Trophoblast cell (in vitro differentiated cells and primary cell): Measurements from ENCODE around the gene GDPD3. TPM values are rescaled to one million over a fixed set of nuclear protein-coding genes. Genes with fewer than 3 reads are reported as not detected.

Experiments
- DNase-seq, 2 donors: peaks; one replicate each; pipeline ENCODE4 v3.0.0-alpha.2; 2016
- H2AFZ ChIP-seq: 2 replicates; pipeline ENCODE4 v1.6.1; 2013; ENCODE audit warnings: low read length, moderate library complexity, mild to moderate bottlenecking; ENCODE audit not compliant: insufficient read depth, poor library complexity
- H2AK5ac ChIP-seq: 2 replicates; pipeline ENCODE4 v1.6.1; 2013; ENCODE audit warnings: mild to moderate bottlenecking, low read length
- H2BK120ac ChIP-seq: 2 replicates; pipeline ENCODE4 v1.6.1; 2013; ENCODE audit warnings: low read length, mild to moderate bottlenecking, moderate library complexity; ENCODE audit not compliant: insufficient read depth, poor library complexity
- H2BK12ac ChIP-seq: 2 replicates; pipeline ENCODE4 v1.6.1; 2013; ENCODE audit warnings: mild to moderate bottlenecking, low read length, moderate library complexity
- H2BK5ac ChIP-seq: 2 replicates; pipeline ENCODE4 v1.6.1; 2013; ENCODE audit warnings: low read length, low read depth, moderate library complexity, mild to moderate bottlenecking; ENCODE audit not compliant: poor library complexity
- H3K14ac ChIP-seq: 2 replicates; pipeline ENCODE4 v1.6.1; 2013; ENCODE audit warnings: mild to moderate bottlenecking, low read length
- H3K18ac ChIP-seq: 2 replicates; pipeline ENCODE4 v1.6.1; 2013; ENCODE audit warnings: mild to moderate bottlenecking, low read length
- H3K23ac ChIP-seq: 2 replicates; pipeline ENCODE4 v1.6.1; 2013; ENCODE audit warnings: low read length
- H3K27ac ChIP-seq: 2 replicates; pipeline ENCODE4 v1.5.1; 2013; ENCODE audit warnings: low read depth, mild to moderate bottlenecking, inconsistent platforms, low read length, moderate library complexity
- H3K27me3 ChIP-seq: 2 replicates; pipeline ENCODE4 v1.6.1; 2013; ENCODE audit warnings: inconsistent platforms, mild to moderate bottlenecking, low read length, moderate library complexity; ENCODE audit not compliant: insufficient read depth
- H3K36me3 ChIP-seq, 2 experiments: 1 replicate in 1 of 2; 2 replicates in 1 of 2; pipeline ENCODE4 v1.6.1; 2013; ENCODE audit warnings: low read length in 2 of 2, mild to moderate bottlenecking in 2 of 2, moderate library complexity in 1 of 2; ENCODE audit not compliant: insufficient read depth in 2 of 2, control insufficient read depth in 1 of 2
- H3K4ac ChIP-seq: 2 replicates; pipeline ENCODE4 v1.6.1; 2013; ENCODE audit warnings: low read depth, mild to moderate bottlenecking, low read length, moderate library complexity
- H3K4me1 ChIP-seq, 2 experiments: 1 replicate in 1 of 2; 2 replicates in 1 of 2; pipeline ENCODE4 v1.6.1; 2013; ENCODE audit warnings: low read length in 2 of 2, mild to moderate bottlenecking in 2 of 2, moderate library complexity in 1 of 2; ENCODE audit not compliant: insufficient read depth in 2 of 2, control insufficient read depth in 1 of 2
- H3K4me2 ChIP-seq: 2 replicates; pipeline ENCODE4 v1.6.1; 2013; ENCODE audit warnings: inconsistent platforms, mild to moderate bottlenecking, low read length, moderate library complexity
- H3K4me3 ChIP-seq: 2 replicates; pipeline ENCODE4 v1.5.1; 2013; ENCODE audit warnings: mild to moderate bottlenecking, low read depth, low read length, inconsistent platforms
- H3K79me1 ChIP-seq: one replicate; pipeline ENCODE4 v1.6.1; 2013; ENCODE audit warnings: low read length
- H3K79me2 ChIP-seq: 2 replicates; pipeline ENCODE4 v1.6.1; 2013; ENCODE audit warnings: low read length, mild to moderate bottlenecking; ENCODE audit not compliant: control insufficient read depth, insufficient read depth, poor library complexity
- H3K9ac ChIP-seq: 2 replicates; pipeline ENCODE4 v1.6.1; 2013; ENCODE audit warnings: mild to moderate bottlenecking, low read length
- H3K9me3 ChIP-seq: 2 replicates; pipeline ENCODE4 v1.6.1; 2013; ENCODE audit warnings: low read depth, mild to moderate bottlenecking, control low read depth, inconsistent platforms, low read length; ENCODE audit not compliant: insufficient read depth
- H4K12ac ChIP-seq: 2 replicates; pipeline ENCODE4 v1.6.1; 2013; ENCODE audit warnings: low read depth, mild to moderate bottlenecking, low read length, moderate library complexity
- H4K8ac ChIP-seq: 2 replicates; pipeline ENCODE4 v1.6.1; 2013; ENCODE audit warnings: low read depth, mild to moderate bottlenecking, low read length, moderate library complexity
- H4K91ac ChIP-seq: one replicate; pipeline ENCODE4 v1.6.1; 2013; ENCODE audit warnings: low read depth, mild to moderate bottlenecking, low read length, moderate library complexity
- WGBS: extraction: QIAGEN DNeasy Blood & Tissue Kit; methylation state at CpG from one replicate; pipeline ENCODE4 v1.1.7; 2013; ENCODE audit warnings: missing lambda C conversion rate; ENCODE audit not compliant: insufficient read length, insufficient coverage; ENCODE audit errors: extremely low coverage; 5-methylcytosine and 5-hydroxymethylcytosine counted together
- polyA plus RNA-seq: library from polyadenylated mRNA; stranded (reverse); fragments of 200-250 nt; gene quantifications from 2 replicates; pipeline ENCODE4 v1.2.3, GENCODE V29; 2013

GDPD3 gene, protein sequence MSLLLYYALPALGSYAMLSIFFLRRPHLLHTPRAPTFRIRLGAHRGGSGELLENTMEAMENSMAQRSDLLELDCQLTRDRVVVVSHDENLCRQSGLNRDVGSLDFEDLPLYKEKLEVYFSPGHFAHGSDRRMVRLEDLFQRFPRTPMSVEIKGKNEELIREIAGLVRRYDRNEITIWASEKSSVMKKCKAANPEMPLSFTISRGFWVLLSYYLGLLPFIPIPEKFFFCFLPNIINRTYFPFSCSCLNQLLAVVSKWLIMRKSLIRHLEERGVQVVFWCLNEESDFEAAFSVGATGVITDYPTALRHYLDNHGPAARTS
- polyA plus RNA-seq, result 3.2 and 3.5 TPM in 2 replicates

DNA sequence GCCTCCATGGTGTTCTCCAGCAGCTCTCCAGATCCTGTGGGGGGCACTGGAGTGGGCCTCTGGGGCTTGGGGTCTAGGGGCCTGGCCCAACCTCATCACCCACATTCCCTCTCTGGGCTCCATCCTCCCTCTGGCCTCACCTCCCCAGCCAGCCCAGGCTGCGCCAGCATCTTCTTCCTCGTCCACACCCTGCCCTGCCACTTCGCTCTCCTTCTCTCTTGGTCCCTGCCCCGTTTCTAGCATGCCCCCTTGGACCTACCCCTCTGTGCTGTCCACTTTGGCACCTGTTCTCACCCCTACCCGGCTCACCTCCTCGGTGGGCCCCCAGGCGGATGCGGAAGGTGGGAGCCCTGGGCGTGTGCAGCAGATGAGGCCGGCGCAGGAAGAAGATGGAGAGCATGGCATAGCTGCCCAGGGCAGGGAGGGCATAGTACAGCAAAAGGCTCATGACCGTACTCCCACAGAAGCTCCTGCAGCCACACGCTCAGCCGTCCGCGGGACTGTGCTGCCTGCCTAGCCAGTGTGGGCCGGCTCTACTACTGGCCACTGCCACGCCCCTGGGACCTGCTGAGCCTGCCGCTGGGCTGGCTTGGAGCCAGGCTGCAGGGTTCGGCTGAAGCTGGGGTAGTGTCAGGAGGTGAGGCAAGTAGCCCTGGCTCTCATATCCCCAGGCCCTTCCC lies at the start of gene GDPD3:
Gene GDPD3 (minus strand): TSS at position 507 of the 680 bp plus-strand sequence. CDS start 59 bp downstream, at position 448.
- Histone ChIP-seq H4K91ac (no peak within 1 kb of the TSS), H3K4me2 (no peak within 1 kb of the TSS), H3K9me3 (no peaks in the 10 kb centered on the region), H3K79me2 (no peaks in the 10 kb centered on the region), H3K27ac (no peak within 1 kb of the TSS), H2AFZ (no peak within 1 kb of the TSS), H3K36me3 (peaks cover 16 to 23% of the 10 kb centered on the region in 2 experiments), H3K9ac (no peak within 1 kb of the TSS), H3K4ac (no peak within 1 kb of the TSS), H3K79me1 (no peaks in the 10 kb centered on the region), H3K23ac (no peak within 1 kb of the TSS), H3K27me3 (no peaks in the 10 kb centered on the region), H3K18ac (no peak within 1 kb of the TSS), H2BK120ac (no peak within 1 kb of the TSS), H2BK12ac (no peak within 1 kb of the TSS), H2AK5ac (no peak within 1 kb of the TSS), H3K14ac (no peak within 1 kb of the TSS), H4K8ac (no peak within 1 kb of the TSS), H4K12ac (no peak within 1 kb of the TSS), H2BK5ac (no peak within 1 kb of the TSS), H3K4me3 (no peak within 1 kb of the TSS), H3K4me1 (peaks cover 3 to 5% of the 10 kb centered on the region in 2 experiments)
- DNase-seq, result peak in 1 of 2 donors; percentile 58
- WGBS, result no CpG with 5 or more reads among the region's 20 CpGs

DNA sequence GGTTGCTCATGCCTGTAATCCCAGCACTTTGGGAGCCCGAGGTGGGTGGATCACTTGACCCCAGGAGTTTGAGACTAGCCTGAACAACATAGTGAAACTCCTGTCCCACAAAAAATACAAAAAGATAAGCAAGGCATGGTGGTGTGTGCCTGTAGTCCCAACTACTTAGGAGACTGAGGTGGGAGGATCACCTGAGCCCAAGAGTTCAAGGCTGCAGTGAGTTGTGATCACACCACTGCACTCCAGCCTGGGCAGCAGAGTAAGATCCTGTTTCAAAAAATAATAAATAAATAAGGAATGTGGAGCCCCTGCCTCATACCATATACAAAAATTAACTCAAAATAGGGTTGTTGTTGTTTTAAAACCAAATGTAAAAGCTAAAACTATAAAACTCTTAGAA lies 43.9 kb upstream of the GDPD3 start:
- no peak overlapping the region for H3K4me3 ChIP-seq
- no peaks in the 10 kb centered on the region for H3K79me1 ChIP-seq
- no peak overlapping the region for H3K14ac ChIP-seq
- no peaks in the 10 kb centered on the region for H3K27me3 ChIP-seq
- H2AFZ ChIP-seq, result no peak overlapping the region
- H2BK5ac ChIP-seq, result no peak overlapping the region
- no peaks in the 10 kb centered on the region for H3K36me3 ChIP-seq
- H3K9ac ChIP-seq, result no peak overlapping the region
- H3K4ac ChIP-seq, result no peak overlapping the region
- no peak overlapping the region for H4K12ac ChIP-seq
- no peak overlapping the region for H2BK12ac ChIP-seq
- DNase-seq, result no peak
- H4K8ac ChIP-seq, result no peak overlapping the region
- no peak overlapping the region for H3K18ac ChIP-seq
- no peaks in the 10 kb centered on the region for H3K9me3 ChIP-seq
- H3K4me2 ChIP-seq, result no peak overlapping the region
- H3K23ac ChIP-seq, result no peak overlapping the region
- H4K91ac ChIP-seq, result no peak overlapping the region
- H3K4me1 ChIP-seq, result no peaks in the 10 kb centered on the region
- H2AK5ac ChIP-seq, result no peak overlapping the region
- no peaks in the 10 kb centered on the region for H3K79me2 ChIP-seq
- no CpG with 5 or more reads among the region's 1 CpG for WGBS
- H2BK120ac ChIP-seq, result no peak overlapping the region
- H3K27ac ChIP-seq, result no peak overlapping the region

DNA sequence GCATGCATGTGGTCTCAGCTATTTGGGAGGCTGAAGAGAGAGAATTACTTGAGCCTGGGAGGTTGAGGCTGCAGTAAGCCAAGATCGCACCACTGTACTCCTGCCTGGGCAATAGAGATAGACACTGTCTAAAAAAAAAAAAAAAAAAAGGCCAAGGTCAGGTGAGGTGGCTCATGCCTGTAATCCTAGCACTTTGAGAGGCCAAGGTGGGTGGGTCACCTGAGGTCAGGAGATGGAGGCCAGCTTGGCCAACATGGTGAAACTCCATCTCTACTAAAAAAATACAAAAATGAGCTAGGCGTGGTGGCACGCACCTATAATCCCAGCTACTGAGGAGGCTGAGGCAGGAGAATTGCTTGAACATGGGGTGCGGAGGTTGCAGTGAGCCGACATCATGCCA lies 41.9 kb upstream of the GDPD3 start:
- Histone ChIP-seq H3K4me3 (no peak overlapping the region), H3K36me3 (no peaks in the 10 kb centered on the region), H3K9ac (no peak overlapping the region), H3K4ac (no peak overlapping the region), H4K8ac (no peak overlapping the region), H3K23ac (no peak overlapping the region), H3K14ac (no peak overlapping the region), H3K18ac (no peak overlapping the region), H3K79me1 (no peaks in the 10 kb centered on the region), H2AK5ac (no peak overlapping the region), H4K12ac (no peak overlapping the region), H3K79me2 (no peaks in the 10 kb centered on the region), H2AFZ (no peak overlapping the region), H2BK12ac (no peak overlapping the region), H3K9me3 (no peaks in the 10 kb centered on the region), H3K4me2 (no peak overlapping the region), H4K91ac (no peak overlapping the region), H3K4me1 (no peaks in the 10 kb centered on the region), H2BK5ac (no peak overlapping the region), H3K27me3 (no peaks in the 10 kb centered on the region), H2BK120ac (no peak overlapping the region), H3K27ac (no peak overlapping the region)
- WGBS, result no CpG with 5 or more reads among the region's 5 CpGs
- DNase-seq, result no peak

DNA sequence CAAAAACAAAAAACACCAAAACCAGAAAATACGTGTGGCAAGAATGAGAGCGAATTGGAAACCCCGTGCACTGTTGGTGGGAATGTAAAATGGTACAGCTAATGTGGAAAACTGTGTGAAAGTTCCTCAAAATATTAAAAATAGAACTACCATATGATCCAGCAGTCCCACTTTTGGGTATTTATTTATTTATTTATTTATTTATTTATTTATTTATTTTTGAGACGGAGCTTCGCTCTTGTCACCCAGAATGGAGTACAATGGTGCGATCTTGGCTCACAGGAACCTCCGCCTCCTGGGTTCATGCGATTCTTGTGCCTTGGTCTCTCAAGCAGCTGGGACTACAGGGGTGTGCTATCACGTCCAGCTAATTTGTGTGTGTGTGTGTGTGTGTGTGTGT lies 39.2 kb upstream of the GDPD3 start:
- WGBS, result no CpG with 5 or more reads among the region's 9 CpGs
- no peak overlapping the region for H3K14ac ChIP-seq

More for the DNA sequence above, 39.2 kb upstream of the GDPD3 start:
- H3K79me1 ChIP-seq, result no peaks in the 10 kb centered on the region
- peaks cover 3% of the 10 kb centered on the region for H3K9me3 ChIP-seq
- no peak overlapping the region for H2BK5ac ChIP-seq
- no peaks in the 10 kb centered on the region for H3K27me3 ChIP-seq
- no peak overlapping the region for H3K9ac ChIP-seq
- H3K4ac ChIP-seq, result no peak overlapping the region
- H2AFZ ChIP-seq, result no peak overlapping the region
- no peak overlapping the region for H2AK5ac ChIP-seq
- no peak overlapping the region for H3K4me2 ChIP-seq
- no peak overlapping the region for H3K18ac ChIP-seq
- no peak overlapping the region for H2BK120ac ChIP-seq
- no peaks in the 10 kb centered on the region for H3K36me3 ChIP-seq
- H2BK12ac ChIP-seq, result no peak overlapping the region
- H4K8ac ChIP-seq, result no peak overlapping the region
- H4K91ac ChIP-seq, result no peak overlapping the region
- no peak overlapping the region for H3K27ac ChIP-seq
- no peak for DNase-seq
- no peaks in the 10 kb centered on the region for H3K4me1 ChIP-seq
- no peak overlapping the region for H3K23ac ChIP-seq
- H4K12ac ChIP-seq, result no peak overlapping the region
- no peak overlapping the region for H3K4me3 ChIP-seq
- no peaks in the 10 kb centered on the region for H3K79me2 ChIP-seq
